Astrocyte of the cerebellum (primary cell): ENCODE results near the gene HOGA1.

Experiments used
- DNase-seq: peaks from one replicate; pipeline ENCODE4 v3.0.0-alpha.2; 2011; ENCODE audit warnings: low read depth
- H3K4me3 ChIP-seq: 2 replicates; pipeline ENCODE4 v1.5.1; 2011; ENCODE audit warnings: mild to moderate bottlenecking, low read depth, low read length, moderate library complexity
- CTCF ChIP-seq: IDR thresholded peaks from 2 replicates; pipeline ENCODE4 v1.5.1; 2012; ENCODE audit warnings: low read length, low read depth, moderate library complexity, mild to moderate bottlenecking; ENCODE audit errors: missing control alignments
- in situ Hi-C: cut with HindIII; loops from 2 replicates; pipeline ENCODE4 v1.10.0; 2017; ENCODE audit warnings: low sequenced_read_pairs

The HOGA1 gene

DNA sequence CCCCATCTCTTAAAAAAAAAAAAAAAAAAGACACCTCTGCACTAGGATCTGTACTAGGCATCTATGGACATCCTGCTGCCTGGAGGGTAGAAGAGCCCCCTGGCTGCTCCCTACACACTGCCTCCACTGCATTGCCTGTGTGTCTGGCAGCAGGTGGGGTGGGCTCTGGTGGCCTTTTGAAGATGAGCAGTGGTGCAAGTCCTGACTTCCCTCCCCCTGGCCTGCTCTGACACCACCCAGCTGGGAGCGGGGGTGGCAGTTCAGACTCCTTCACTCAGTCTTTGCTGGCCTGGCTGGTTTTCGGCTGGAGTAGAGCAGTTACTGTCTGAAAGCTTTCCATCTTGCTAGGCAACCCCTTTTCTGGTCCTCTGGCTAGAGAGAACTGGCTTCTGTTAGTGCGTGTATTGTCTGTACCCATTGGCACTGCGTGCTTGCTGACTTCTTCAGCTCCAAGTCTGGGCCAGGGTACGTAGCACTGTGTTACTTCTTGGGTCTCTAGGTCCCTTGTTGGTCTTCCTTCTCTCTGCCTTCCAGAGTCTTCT, 23.0 kb downstream of the HOGA1 start:
- no peak for DNase-seq
- in situ Hi-C loops = no loop called here
- H3K4me3 ChIP-seq = no peak overlapping the region

GRCh38 chr10:97608991-97609561, 24.9 kb downstream of the HOGA1 start:
- no peak overlapping the region for H3K4me3 ChIP-seq
- in situ Hi-C loops = no loop called here
- no peak for TF ChIP-seq CTCF
- DNase-seq = no peak

More for the DNA sequence above, 23.0 kb downstream of the HOGA1 start:
- no peak for TF ChIP-seq CTCF

DNA sequence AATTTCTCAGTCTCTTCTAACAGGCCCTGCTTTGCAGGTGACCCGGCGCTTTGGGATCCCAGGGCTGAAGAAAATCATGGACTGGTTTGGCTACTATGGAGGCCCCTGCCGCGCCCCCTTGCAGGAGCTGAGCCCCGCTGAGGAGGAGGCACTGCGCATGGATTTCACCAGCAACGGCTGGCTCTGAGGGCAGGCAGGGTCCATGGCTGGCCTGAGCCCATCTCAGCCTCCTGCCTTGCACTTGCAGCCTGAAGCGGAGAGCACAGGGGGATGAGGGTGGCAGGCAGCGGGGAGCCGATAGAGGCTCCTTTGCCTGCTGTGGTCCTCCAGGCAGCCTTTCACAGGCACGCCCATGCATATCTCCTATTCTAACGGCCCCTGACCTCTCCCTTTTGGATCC, 27.3 kb downstream of the HOGA1 start:
- in situ Hi-C loops = no loop called here
- H3K4me3 ChIP-seq = no peak overlapping the region
- no peak for TF ChIP-seq CTCF
- DNase-seq = no peak

DNA sequence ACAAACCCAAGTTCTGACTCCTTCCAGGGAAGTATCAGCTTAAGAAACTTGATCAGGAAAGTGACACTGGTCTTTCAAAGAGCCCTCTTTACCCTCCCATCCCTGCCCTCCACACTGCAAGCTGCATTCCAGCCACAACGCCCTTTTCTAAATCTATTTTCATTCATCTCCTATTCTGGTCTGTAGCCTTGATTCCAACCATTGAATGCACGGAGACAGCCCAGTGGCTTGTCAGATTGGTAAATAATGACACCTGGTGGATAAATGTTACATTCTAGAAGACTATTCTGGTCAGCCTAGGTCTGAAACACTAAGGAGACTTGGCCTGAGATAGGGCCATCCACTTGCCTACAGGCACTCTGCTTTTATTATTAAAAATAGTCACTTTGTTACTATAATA, 28.2 kb downstream of the HOGA1 start:
- no peak overlapping the region for H3K4me3 ChIP-seq
- DNase-seq = peak; percentile 33
- in situ Hi-C loops = no loop called here
- peak; percentile 38 for TF ChIP-seq CTCF

DNA sequence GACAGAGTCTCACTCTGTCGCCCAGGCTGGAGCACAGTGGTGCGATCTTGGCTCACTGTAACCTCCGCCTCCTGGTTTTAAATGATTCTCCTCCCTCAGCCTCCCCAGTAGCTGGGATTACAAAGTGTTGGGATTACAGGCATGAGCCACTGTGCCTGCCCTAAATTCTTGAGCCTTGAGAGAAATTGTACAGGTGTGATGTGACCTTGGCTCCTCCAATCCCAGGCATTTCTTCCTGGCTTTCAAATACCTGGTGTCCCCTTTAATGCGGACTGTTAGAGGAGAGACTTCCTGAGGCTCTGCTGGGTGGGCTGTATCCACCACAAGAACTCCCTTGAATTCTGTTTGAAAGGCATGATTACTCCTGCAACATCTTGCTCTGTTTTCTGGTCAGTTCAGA, 34.1 kb downstream of the HOGA1 start:
- in situ Hi-C loops = no loop called here

DNA sequence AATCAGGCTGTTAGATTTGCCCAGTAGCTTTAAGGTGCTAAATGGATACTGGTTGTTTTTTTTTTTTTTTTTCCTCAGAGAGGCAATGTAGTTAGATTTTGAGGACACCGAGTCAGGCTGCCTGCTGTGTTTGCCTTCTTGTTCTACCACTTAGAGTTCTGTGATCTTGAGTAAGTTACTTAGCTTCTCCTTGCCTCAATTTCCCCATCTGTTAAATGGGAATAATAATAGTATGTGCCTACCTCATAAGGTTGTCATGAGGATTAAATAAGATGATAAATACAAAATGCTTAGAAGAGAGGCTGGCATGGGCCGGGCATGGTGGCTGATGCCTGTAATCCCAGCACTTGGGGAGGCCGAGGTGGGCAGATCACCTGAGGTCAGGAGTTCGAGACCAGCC, 34.5 kb downstream of the HOGA1 start:
- no peak for DNase-seq
- H3K4me3 ChIP-seq = no peak overlapping the region
- no peak for TF ChIP-seq CTCF
- in situ Hi-C loops = no loop called here

More for the DNA sequence above, 34.1 kb downstream of the HOGA1 start:
- no peak overlapping the region for H3K4me3 ChIP-seq
- DNase-seq = no peak
- TF ChIP-seq CTCF = no peak
